ENCODE data around the gene CLCA2. TPM values are rescaled to one million over a fixed set of nuclear protein-coding genes. Genes with fewer than 3 reads are reported as not detected.

CLCA2 gene
- total and polyA plus RNA-seq, 2 donors (not counting 3 experiments of a cell fraction or from before 2014, with no cell fraction given), result 0.01 to 0.11 TPM

- H3K9ac ChIP-seq (replicated peaks; ENCODE audit: extremely low read depth, insufficient read depth, low read length), result no peak overlapping the region
- no peaks in the 10 kb centered on the region for H3K9me3 ChIP-seq (replicated peaks; ENCODE audit: control insufficient read depth, insufficient read depth, low read length)
- DNase-seq (ENCODE audit: low read depth, low spot score), result no peak
- intact Hi-C loops (cut with micrococcal nuclease) (no loop called here), dilution Hi-C loops (cut with MboI; ENCODE audit: extremely low pct_ligation_motif_present, low sequenced_read_pairs) (no loop called here)
- no peaks in the 10 kb centered on the region for H3K79me2 ChIP-seq (ENCODE audit: control insufficient read depth, insufficient read depth, low read length)
- no TSS peak for BruUV-seq (replicated peaks)
- H3K4me2 ChIP-seq (ENCODE audit: insufficient read depth, low read length), result no peak overlapping the region
- no peak overlapping the region for H3K4me3 ChIP-seq (replicated peaks in 1 of 3; ENCODE audit: insufficient read depth in 1 of 3, low read depth in 1 of 3, low read length in 3 of 3)
- no peak overlapping the region for H3K27ac ChIP-seq (ENCODE audit: insufficient read depth, low read depth, low read length)
- FAIRE-seq, result no peak
- ChIA-PET CTCF (interaction anchor here (1.0 to 1.7 kb wide), 4 partner anchors 9 to 28 kb away, joined by 3 read pairs; no protein-coding TSS in a partner anchor), POLR2A (no interaction called here)
- TF ChIP-seq POLR2A (IDR thresholded peaks at IDR 0.05; ENCODE audit: low read depth, low read length), result no peak
- no peak for TF ChIP-seq CTCF (IDR thresholded peaks at IDR 0.05; ENCODE audit: extremely low read depth in 1 of 2, insufficient read depth in 1 of 2, low read depth in 1 of 2, low read length in 2 of 2)
- no peak for TF ChIP-seq EZH2 (IDR thresholded peaks at IDR 0.05; ENCODE audit: borderline replicate concordance, low read depth, low read length, severe bottlenecking)
- TF ChIP-seq MYC (IDR thresholded peaks at IDR 0.05; ENCODE audit: low read depth, low read length), result no peak
- no peak for TF ChIP-seq JUN (IDR thresholded peaks at IDR 0.05; ENCODE audit: borderline replicate concordance, insufficient read depth, insufficient read length, low read depth)
- no peak for TF ChIP-seq POLR2AphosphoS5 (IDR thresholded peaks at IDR 0.05; ENCODE audit: insufficient read depth, low read depth, low read length)
- TF ChIP-seq FOS (IDR thresholded peaks at IDR 0.05; ENCODE audit: borderline replicate concordance, insufficient read depth, low read length), result no peak
- TF ChIP-seq GATA2 (IDR thresholded peaks at IDR 0.05; ENCODE audit: insufficient read depth, insufficient read length, low read depth, low read length), result no peak
- TF ChIP-seq MAX (IDR thresholded peaks at IDR 0.05; ENCODE audit: insufficient read depth, insufficient read length), result no peak
- no peaks in the 10 kb centered on the region for H3K9me1 ChIP-seq (replicated peaks; ENCODE audit: control insufficient read depth, extremely low read depth, insufficient read depth, low read length)
- H3K36me3 ChIP-seq (ENCODE audit: control insufficient read depth in 2 of 2, extremely low read depth in 1 of 2, insufficient read depth in 2 of 2, low read length in 2 of 2), result no peaks in the 10 kb centered on the region
- peaks cover 10% of the 10 kb centered on the region for H3K4me1 ChIP-seq (ENCODE audit: control insufficient read depth, extremely low read depth, insufficient read depth, low read length)
- H4K20me1 ChIP-seq (replicated peaks; ENCODE audit: control insufficient read depth, extremely low read depth, insufficient read depth, low read length), result no peaks in the 10 kb centered on the region
- H3K27me3 ChIP-seq (ENCODE audit: control insufficient read depth in 2 of 2, insufficient read depth in 2 of 2, low read length in 2 of 2), result no peaks in the 10 kb centered on the region
- H2AFZ ChIP-seq (ENCODE audit: low read depth, low read length), result no peak overlapping the region
Measured at GRCh38 chr1:86447198-86447790, 23.3 kb downstream of the CLCA2 start.
